GM12878 (cell line): ENCODE data around the gene ARHGEF26. TPM values are rescaled to one million over a fixed set of nuclear protein-coding genes. Genes with fewer than 3 reads are reported as not detected.

Experiments used
- ATAC-seq: fragments of 200-7000 bp; cut with Tn5 transposase; 3 replicates; pipeline ENCODE4 v1.9.1; 2020; ENCODE audit warnings: mild to moderate bottlenecking, moderate library complexity
- BruUV-seq: library from RNA; stranded (reverse); fragments of 400-500 nt; replicated peaks from 2 replicates; lab custom pipeline; 2021; lab: Mats Ljungman, UMichigan
- CTCF ChIA-PET: fragments of 300-600 bp; sonication (Branson Sonifier 250); formaldehyde crosslinking; extraction: SDS; loops from one replicate; lab custom pipeline; 2021; ENCODE audit warnings: inconsistent platforms; lab: Yijun Ruan, JAX
- POLR2A ChIA-PET: fragments of 350-600 bp; formaldehyde crosslinking; extraction: SDS; loops from one replicate; lab custom pipeline; 2021; ENCODE audit warnings: inconsistent platforms; lab: Charles Lee
- RAD21 ChIA-PET: fragments of 300-600 bp; sonication (Branson Sonifier 250); formaldehyde crosslinking; loops from one replicate; lab custom pipeline; 2023; ENCODE audit warnings: antibody characterized with exemption; ENCODE audit not compliant: unreplicated experiment; lab: Charles Lee
- SMC1A ChIA-PET: fragments of 300-600 bp; sonication (Branson Sonifier 250); formaldehyde crosslinking; loops from one replicate; lab custom pipeline; 2023; ENCODE audit not compliant: unreplicated experiment, uncharacterized antibody; lab: Charles Lee
- DNase-seq: peaks from one replicate; pipeline ENCODE4 v3.0.0-alpha.2; 2011; ENCODE audit warnings: low read depth, low spot score
- FAIRE-seq: peaks from 3 replicates; lab custom pipeline; 2011; peaks lifted over from hg19 to GRCh38; lab: Jason Lieb, UNC
- H2AFZ ChIP-seq: 2 replicates; pipeline ENCODE4 v1.6.0; 2011; ENCODE audit warnings: low read depth, low read length, control low read depth; ENCODE audit not compliant: control insufficient read depth
- H3K27ac ChIP-seq: 2 replicates; pipeline ENCODE4 v1.5.1; 2011; ENCODE audit warnings: control low read depth; ENCODE audit not compliant: control insufficient read depth, insufficient read depth
- H3K27me3 ChIP-seq, 2 experiments: replicated peaks in 1 of 2; 2 replicates each; pipeline versions ENCODE4 v1.6.0 to v1.6.1; 2011; ENCODE audit warnings: low read length in 1 of 2; ENCODE audit not compliant: control insufficient read depth in 2 of 2, insufficient read depth in 2 of 2
- H3K36me3 ChIP-seq, 2 experiments: 2 replicates each; pipeline ENCODE4 v1.5.1; 2011; ENCODE audit warnings: low read length in 1 of 2; ENCODE audit not compliant: control insufficient read depth in 2 of 2, insufficient read depth in 2 of 2
- H3K4me1 ChIP-seq: 2 replicates; pipeline ENCODE4 v1.6.1; 2011; ENCODE audit warnings: mild to moderate bottlenecking, low read length, moderate library complexity, mixed read lengths; ENCODE audit not compliant: control insufficient read depth, insufficient read depth
- H3K4me2 ChIP-seq: 2 replicates; pipeline ENCODE4 v1.6.0; 2011; ENCODE audit warnings: control low read depth; ENCODE audit not compliant: control insufficient read depth, insufficient read depth
- H3K4me3 ChIP-seq: fragments of 200-600 bp; sonication (generic); 2 replicates; pipeline ENCODE4 v1.5.1; 2016
- H3K79me2 ChIP-seq: 2 replicates; pipeline ENCODE4 v1.6.0; 2011; ENCODE audit warnings: low read length; ENCODE audit not compliant: control insufficient read depth, insufficient read depth
- H3K9ac ChIP-seq: 2 replicates; pipeline ENCODE4 v1.8.0; 2011; ENCODE audit warnings: low read length, control low read depth, mixed read lengths; ENCODE audit not compliant: control insufficient read depth, insufficient read depth
- H3K9me3 ChIP-seq: replicated peaks from 3 replicates; pipeline ENCODE4 v1.5.1; 2011; ENCODE audit warnings: mild to moderate bottlenecking, low read length; ENCODE audit not compliant: control insufficient read depth, insufficient read depth
- H4K20me1 ChIP-seq: 2 replicates; pipeline ENCODE4 v1.6.0; 2011; ENCODE audit not compliant: control insufficient read depth, insufficient read depth
- CBX3 ChIP-seq: fragments of 200-600 bp; sonication (generic); IDR thresholded peaks from 2 replicates; pipeline ENCODE4 v1.6.1; 2016; ENCODE audit warnings: low read depth, borderline replicate concordance
- GABPA ChIP-seq: IDR thresholded peaks from 2 replicates; pipeline ENCODE4 v1.6.1; 2014; ENCODE audit warnings: antibody characterized with exemption, low read depth, mild to moderate bottlenecking, inconsistent platforms
- IRF4 ChIP-seq: IDR thresholded peaks from 2 replicates; pipeline ENCODE4 v1.6.1; 2011; ENCODE audit warnings: low read depth, low read length
- JUND ChIP-seq: IDR thresholded peaks from 2 replicates; pipeline ENCODE4 v1.6.1; 2012; ENCODE audit warnings: low read depth, mild to moderate bottlenecking, low read length, improper control_type of control experiment, moderate library complexity
- KDM1A ChIP-seq: fragments of 200-600 bp; sonication (generic); IDR thresholded peaks from 2 replicates; pipeline ENCODE4 v1.6.1; 2016; ENCODE audit warnings: borderline replicate concordance
- MXI1 ChIP-seq: fragments of 150-350 bp; IDR thresholded peaks from 2 replicates; pipeline ENCODE4 v1.6.1; 2011; ENCODE audit warnings: low read depth, mild to moderate bottlenecking, inconsistent platforms, low read length, improper control_type of control experiment
- POLR2AphosphoS2 ChIP-seq: IDR thresholded peaks from 2 replicates; pipeline ENCODE4 v1.6.1; 2011; ENCODE audit warnings: low read depth, mild to moderate bottlenecking, low read length, improper control_type of control experiment, moderate library complexity
- POU2F2 ChIP-seq: IDR thresholded peaks from 3 replicates; pipeline ENCODE4 v1.6.1; 2011; ENCODE audit warnings: low read depth, mild to moderate bottlenecking, low read length, borderline replicate concordance
- SMARCA5 ChIP-seq: fragments of 450-650 bp; IDR thresholded peaks from 2 replicates; pipeline ENCODE4 v1.6.1; 2017; ENCODE audit warnings: mild to moderate bottlenecking
- SPI1 ChIP-seq: IDR thresholded peaks from 2 replicates; pipeline ENCODE4 v1.6.1; 2011; ENCODE audit warnings: low read depth, mild to moderate bottlenecking, low read length, moderate library complexity, borderline replicate concordance; ENCODE audit not compliant: insufficient read depth
- SREBF2 ChIP-seq: IDR thresholded peaks from 2 replicates; pipeline ENCODE4 v1.6.1; 2012; ENCODE audit warnings: mild to moderate bottlenecking, low read length
- TCF12 ChIP-seq: IDR thresholded peaks from 2 replicates; pipeline ENCODE4 v1.6.1; 2011; ENCODE audit warnings: low read depth, mild to moderate bottlenecking, low read length
- WGBS: methylation state at CpG from one replicate; pipeline ENCODE4 v1.1.6; 2016; ENCODE audit warnings: low lambda C conversion rate; ENCODE audit not compliant: insufficient replicate concordance, insufficient coverage; ENCODE audit errors: missing lambda C conversion rate; 5-methylcytosine and 5-hydroxymethylcytosine counted together
- in situ Hi-C: fragments of 300-500 bp; cut with MboI; formaldehyde crosslinking; loops from 9 replicates; pipeline ENCODE4 v1.14.3; 2018; ENCODE audit warnings: mixed read lengths
- intact Hi-C: fragments of 100-400 bp; cut with micrococcal nuclease; formaldehyde crosslinking; loops from one replicate; pipeline ENCODE4 v1.14.2; 2022; ENCODE audit not compliant: unreplicated experiment
- polyA plus RNA-seq, 11 experiments: library from polyadenylated mRNA; depleted of rRNA in 4 of 11; unstranded in 6 of 11; stranded (reverse) in 5 of 11; fragments of >200 nt; fragmentation: Nextera tagmentation in 4 of 11; fragmentation: Illumina TruSeq in 1 of 11; extraction: Ambion mirVana in 4 of 11; extraction: Trizol in 1 of 11; gene quantifications; 1 replicate in 1 of 11; 2 replicates in 10 of 11; pipeline versions ENCODE4 v1.2.1 to v1.2.3, GENCODE V29; 2011 to 2016; ENCODE audit warnings: inconsistent platforms in 2 of 11, missing spikeins in 2 of 11, low read depth in 1 of 11
- total RNA-seq, 4 experiments: library from RNA; depleted of rRNA in 3 of 4; stranded (reverse); fragments of >200 nt in 3 of 4; fragmentation: Illumina TruSeq in 1 of 4; extraction: Trizol in 1 of 4; gene quantifications; 2 replicates each; pipeline versions ENCODE4 v1.2.1 to v1.2.3, GENCODE V29; 2013 to 2021
- TF ChIP-seq, protein P1 (sequence below): fragments of 450-650 bp; IDR thresholded peaks from 2 replicates; pipeline ENCODE4 v1.6.1; 2017; ENCODE audit warnings: mild to moderate bottlenecking, moderate library complexity
- TF ChIP-seq, protein P2 (sequence below): IDR thresholded peaks from 2 replicates; pipeline ENCODE4 v1.6.1; 2011; ENCODE audit warnings: borderline replicate concordance, low read depth, mild to moderate bottlenecking, moderate library complexity, mixed read lengths, low read length; ENCODE audit not compliant: insufficient read depth; ENCODE audit errors: extremely low read length
- TF ChIP-seq, protein P3 (sequence below): fragments of 150-350 bp; IDR thresholded peaks from 2 replicates; pipeline ENCODE4 v1.6.1; 2016; ENCODE audit warnings: low read depth, low read length

ARHGEF26 gene
- total and polyA plus RNA-seq, 10 of the 15 experiments (the other 5 are each of a cell fraction or from before 2014, with no cell fraction given), result 0.02 to 0.47 (median 0.05) TPM; not detected in 1

DNA sequence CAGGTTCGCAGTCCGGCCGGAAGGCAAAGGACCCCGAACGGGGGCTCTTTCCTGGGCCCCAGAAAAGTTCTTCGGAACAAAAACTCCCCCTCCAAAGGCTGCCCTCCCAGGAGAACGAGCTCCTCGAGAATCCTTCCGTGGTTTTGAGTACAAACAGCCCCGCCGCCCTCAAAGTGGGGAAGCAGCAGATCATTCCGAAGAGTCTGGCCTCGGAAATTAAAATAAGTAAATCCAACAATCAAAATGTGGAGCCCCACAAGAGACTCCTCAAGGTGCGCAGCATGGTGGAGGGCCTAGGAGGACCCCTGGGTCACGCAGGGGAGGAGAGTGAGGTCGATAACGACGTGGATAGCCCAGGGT, 1.3 kb downstream of the ARHGEF26 start:
- no peak overlapping the region for H2AFZ ChIP-seq
- no peak overlapping the region for H3K9ac ChIP-seq
- TF ChIP-seq SMARCA5 (no peak), SREBF2 (no peak), IRF4 (no peak), JUND (no peak), KDM1A (no peak), POU2F2 (no peak), CBX3 (no peak), TCF12 (no peak), MXI1 (no peak), POLR2AphosphoS2 (no peak), GABPA (no peak), SPI1 (no peak)
- TF ChIP-seq, protein P1, sequence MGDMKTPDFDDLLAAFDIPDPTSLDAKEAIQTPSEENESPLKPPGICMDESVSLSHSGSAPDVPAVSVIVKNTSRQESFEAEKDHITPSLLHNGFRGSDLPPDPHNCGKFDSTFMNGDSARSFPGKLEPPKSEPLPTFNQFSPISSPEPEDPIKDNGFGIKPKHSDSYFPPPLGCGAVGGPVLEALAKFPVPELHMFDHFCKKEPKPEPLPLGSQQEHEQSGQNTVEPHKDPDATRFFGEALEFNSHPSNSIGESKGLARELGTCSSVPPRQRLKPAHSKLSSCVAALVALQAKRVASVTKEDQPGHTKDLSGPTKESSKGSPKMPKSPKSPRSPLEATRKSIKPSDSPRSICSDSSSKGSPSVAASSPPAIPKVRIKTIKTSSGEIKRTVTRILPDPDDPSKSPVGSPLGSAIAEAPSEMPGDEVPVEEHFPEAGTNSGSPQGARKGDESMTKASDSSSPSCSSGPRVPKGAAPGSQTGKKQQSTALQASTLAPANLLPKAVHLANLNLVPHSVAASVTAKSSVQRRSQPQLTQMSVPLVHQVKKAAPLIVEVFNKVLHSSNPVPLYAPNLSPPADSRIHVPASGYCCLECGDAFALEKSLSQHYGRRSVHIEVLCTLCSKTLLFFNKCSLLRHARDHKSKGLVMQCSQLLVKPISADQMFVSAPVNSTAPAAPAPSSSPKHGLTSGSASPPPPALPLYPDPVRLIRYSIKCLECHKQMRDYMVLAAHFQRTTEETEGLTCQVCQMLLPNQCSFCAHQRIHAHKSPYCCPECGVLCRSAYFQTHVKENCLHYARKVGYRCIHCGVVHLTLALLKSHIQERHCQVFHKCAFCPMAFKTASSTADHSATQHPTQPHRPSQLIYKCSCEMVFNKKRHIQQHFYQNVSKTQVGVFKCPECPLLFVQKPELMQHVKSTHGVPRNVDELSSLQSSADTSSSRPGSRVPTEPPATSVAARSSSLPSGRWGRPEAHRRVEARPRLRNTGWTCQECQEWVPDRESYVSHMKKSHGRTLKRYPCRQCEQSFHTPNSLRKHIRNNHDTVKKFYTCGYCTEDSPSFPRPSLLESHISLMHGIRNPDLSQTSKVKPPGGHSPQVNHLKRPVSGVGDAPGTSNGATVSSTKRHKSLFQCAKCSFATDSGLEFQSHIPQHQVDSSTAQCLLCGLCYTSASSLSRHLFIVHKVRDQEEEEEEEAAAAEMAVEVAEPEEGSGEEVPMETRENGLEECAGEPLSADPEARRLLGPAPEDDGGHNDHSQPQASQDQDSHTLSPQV, result no peak
- TF ChIP-seq, protein P2, sequence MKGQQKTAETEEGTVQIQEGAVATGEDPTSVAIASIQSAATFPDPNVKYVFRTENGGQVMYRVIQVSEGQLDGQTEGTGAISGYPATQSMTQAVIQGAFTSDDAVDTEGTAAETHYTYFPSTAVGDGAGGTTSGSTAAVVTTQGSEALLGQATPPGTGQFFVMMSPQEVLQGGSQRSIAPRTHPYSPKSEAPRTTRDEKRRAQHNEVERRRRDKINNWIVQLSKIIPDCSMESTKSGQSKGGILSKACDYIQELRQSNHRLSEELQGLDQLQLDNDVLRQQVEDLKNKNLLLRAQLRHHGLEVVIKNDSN, result no peak
- TF ChIP-seq, protein P3, sequence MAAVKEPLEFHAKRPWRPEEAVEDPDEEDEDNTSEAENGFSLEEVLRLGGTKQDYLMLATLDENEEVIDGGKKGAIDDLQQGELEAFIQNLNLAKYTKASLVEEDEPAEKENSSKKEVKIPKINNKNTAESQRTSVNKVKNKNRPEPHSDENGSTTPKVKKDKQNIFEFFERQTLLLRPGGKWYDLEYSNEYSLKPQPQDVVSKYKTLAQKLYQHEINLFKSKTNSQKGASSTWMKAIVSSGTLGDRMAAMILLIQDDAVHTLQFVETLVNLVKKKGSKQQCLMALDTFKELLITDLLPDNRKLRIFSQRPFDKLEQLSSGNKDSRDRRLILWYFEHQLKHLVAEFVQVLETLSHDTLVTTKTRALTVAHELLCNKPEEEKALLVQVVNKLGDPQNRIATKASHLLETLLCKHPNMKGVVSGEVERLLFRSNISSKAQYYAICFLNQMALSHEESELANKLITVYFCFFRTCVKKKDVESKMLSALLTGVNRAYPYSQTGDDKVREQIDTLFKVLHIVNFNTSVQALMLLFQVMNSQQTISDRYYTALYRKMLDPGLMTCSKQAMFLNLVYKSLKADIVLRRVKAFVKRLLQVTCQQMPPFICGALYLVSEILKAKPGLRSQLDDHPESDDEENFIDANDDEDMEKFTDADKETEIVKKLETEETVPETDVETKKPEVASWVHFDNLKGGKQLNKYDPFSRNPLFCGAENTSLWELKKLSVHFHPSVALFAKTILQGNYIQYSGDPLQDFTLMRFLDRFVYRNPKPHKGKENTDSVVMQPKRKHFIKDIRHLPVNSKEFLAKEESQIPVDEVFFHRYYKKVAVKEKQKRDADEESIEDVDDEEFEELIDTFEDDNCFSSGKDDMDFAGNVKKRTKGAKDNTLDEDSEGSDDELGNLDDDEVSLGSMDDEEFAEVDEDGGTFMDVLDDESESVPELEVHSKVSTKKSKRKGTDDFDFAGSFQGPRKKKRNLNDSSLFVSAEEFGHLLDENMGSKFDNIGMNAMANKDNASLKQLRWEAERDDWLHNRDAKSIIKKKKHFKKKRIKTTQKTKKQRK, result no peak

More for the DNA sequence above, 1.3 kb downstream of the ARHGEF26 start:
- SMC1A ChIA-PET, result no interaction called here
- Histone ChIP-seq H3K27me3 (peaks cover 4 to 18% of the 10 kb centered on the region in 2 experiments), H4K20me1 (no peaks in the 10 kb centered on the region), H3K79me2 (no peaks in the 10 kb centered on the region), H3K4me2 (no peak overlapping the region), H3K4me3 (no peak overlapping the region), H3K27ac (no peak overlapping the region), H3K9me3 (no peaks in the 10 kb centered on the region), H3K4me1 (no peaks in the 10 kb centered on the region; the same call in 1 of the 2 replicates), H3K36me3 (no peaks in the 10 kb centered on the region)
- FAIRE-seq (no peak), ATAC-seq (no peak), DNase-seq (no peak)
- CTCF ChIA-PET, result no interaction called here
- intact Hi-C loops, result no loop called here
- BruUV-seq, result no TSS peak
- POLR2A ChIA-PET, result no interaction called here
- in situ Hi-C loops, result no loop called here
- 42% methylated on average over 18 of the region's 18 CpGs for WGBS
- RAD21 ChIA-PET, result no interaction called here
